ENCODE measurements around the gene NECAP2.

Gene NECAP2

DNA sequence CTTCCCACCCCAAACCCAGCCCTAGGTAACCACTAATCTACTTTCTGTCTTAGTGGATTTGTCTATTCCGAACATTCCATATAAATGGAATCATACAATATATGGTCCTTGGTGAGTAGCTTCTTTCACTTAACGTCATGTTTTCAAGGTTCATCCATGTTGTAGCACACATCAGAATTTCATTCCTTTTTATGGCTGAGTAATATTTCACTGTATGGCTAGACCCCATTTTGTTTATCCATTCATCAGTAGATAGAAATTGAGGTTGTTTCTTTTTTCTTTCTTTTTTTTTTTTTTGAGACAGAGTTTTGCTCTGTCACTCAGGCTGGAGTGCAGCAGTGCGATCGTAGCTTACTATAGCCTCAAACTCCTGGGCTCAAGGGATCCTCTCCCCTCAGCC, 6.5 kb upstream of the NECAP2 start:
- no peak for DNase-seq
- H3K79me2 ChIP-seq (ENCODE audit: low read length): no peaks in the 10 kb centered on the region
- no peak overlapping the region for H3K9ac ChIP-seq (ENCODE audit: low read length)
- H3K36me3 ChIP-seq (replicated peaks; ENCODE audit: insufficient read depth, low read length): no peaks in the 10 kb centered on the region
- H3K4me2 ChIP-seq (ENCODE audit: low read depth, low read length): no peak overlapping the region
- peaks cover 7% of the 10 kb centered on the region for H3K4me1 ChIP-seq (ENCODE audit: low read length)
- H3K9me2 ChIP-seq (replicated peaks; ENCODE audit: insufficient read depth, low read length): no peaks in the 10 kb centered on the region
- H3K27ac ChIP-seq (ENCODE audit: low read length): no peak overlapping the region
- no peaks in the 10 kb centered on the region for H3K9me3 ChIP-seq (replicated peaks; ENCODE audit: insufficient read depth, low read length)
- H2AFZ ChIP-seq (ENCODE audit: low read length): no peak overlapping the region
- no peak overlapping the region for H3K4me3 ChIP-seq (ENCODE audit: low read length)
- TF ChIP-seq EZH2 (optimal IDR thresholded peaks at IDR 0.05; ENCODE audit: low read depth, low read length) (no peak), CTCF (IDR thresholded peaks at IDR 0.05; ENCODE audit: low read length) (no peak), EZH2phosphoT487 (IDR thresholded peaks at IDR 0.05; ENCODE audit: low read length) (no peak)
- H4K20me1 ChIP-seq (ENCODE audit: insufficient read depth, low read length): no peaks in the 10 kb centered on the region
- H3K27me3 ChIP-seq (replicated peaks; ENCODE audit: insufficient read depth, low read length): no peaks in the 10 kb centered on the region; the same call in 1 of the 2 replicates
- H3F3A ChIP-seq (ENCODE audit: insufficient read depth, low read length): peaks cover 5% of the 10 kb centered on the region; the same call in 1 of the 2 replicates

DNA sequence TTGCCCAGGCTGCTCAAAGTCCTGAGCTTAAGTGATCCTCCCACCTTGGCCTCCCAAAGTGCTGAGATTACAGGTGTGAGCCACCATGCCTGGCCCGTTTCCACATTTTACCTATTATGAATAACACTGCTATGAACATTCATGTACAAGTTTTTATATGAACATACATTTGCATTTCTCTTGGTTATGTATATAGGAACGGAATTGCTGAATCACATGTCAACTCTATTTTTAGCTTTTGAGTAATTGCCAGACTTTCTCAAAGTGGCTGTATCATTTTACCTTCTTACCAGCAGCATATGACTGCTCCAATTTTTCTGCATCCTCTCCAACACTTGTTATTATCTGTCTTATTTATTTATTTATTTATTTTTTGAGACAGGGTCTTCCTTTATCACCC, 6.0 kb upstream of the NECAP2 start:
- no peak for TF ChIP-seq EZH2phosphoT487 (IDR thresholded peaks at IDR 0.05; ENCODE audit: low read length)
- no peak for TF ChIP-seq EZH2 (optimal IDR thresholded peaks at IDR 0.05; ENCODE audit: low read depth, low read length)
- TF ChIP-seq CTCF (IDR thresholded peaks at IDR 0.05; ENCODE audit: low read length): no peak

GRCh38 chr1:16436946-16437474, 3.5 kb upstream of the NECAP2 start, which contains the start of gene SPATA21:
SPATA21 (minus strand) TSS chr1:16437424; CDS start chr1:16431371, 6,053 bp downstream.
- H3K36me3 ChIP-seq (replicated peaks; ENCODE audit: insufficient read depth, low read length): no peaks in the 10 kb centered on the region
- no peaks in the 10 kb centered on the region for H4K20me1 ChIP-seq (ENCODE audit: insufficient read depth, low read length)
- no peak within 1 kb of the TSS for H3K4me2 ChIP-seq (ENCODE audit: low read depth, low read length)
- no peak within 1 kb of the TSS for H3K9ac ChIP-seq (ENCODE audit: low read length)
- peaks cover 13% of the 10 kb centered on the region for H3K79me2 ChIP-seq (ENCODE audit: low read length)
- no peak for DNase-seq
- peaks cover 12% of the 10 kb centered on the region for H3K4me1 ChIP-seq (ENCODE audit: low read length)
- TF ChIP-seq EZH2phosphoT487 (IDR thresholded peaks at IDR 0.05; ENCODE audit: low read length): no peak
- no peak for TF ChIP-seq EZH2 (optimal IDR thresholded peaks at IDR 0.05; ENCODE audit: low read depth, low read length)
- no peak for TF ChIP-seq CTCF (IDR thresholded peaks at IDR 0.05; ENCODE audit: low read length)
- H3K27ac ChIP-seq (ENCODE audit: low read length): no peak within 1 kb of the TSS
- H3K9me2 ChIP-seq (replicated peaks; ENCODE audit: insufficient read depth, low read length): no peaks in the 10 kb centered on the region
- no peak within 1 kb of the TSS for H2AFZ ChIP-seq (ENCODE audit: low read length)
- no peak within 1 kb of the TSS for H3K4me3 ChIP-seq (ENCODE audit: low read length)
- no peaks in the 10 kb centered on the region for H3K27me3 ChIP-seq (replicated peaks; ENCODE audit: insufficient read depth, low read length)
- peaks cover 20% of the 10 kb centered on the region for H3F3A ChIP-seq (ENCODE audit: insufficient read depth, low read length)
- no peaks in the 10 kb centered on the region for H3K9me3 ChIP-seq (replicated peaks; ENCODE audit: insufficient read depth, low read length)

More for the DNA sequence above, 6.0 kb upstream of the NECAP2 start:
- H3K79me2 ChIP-seq (ENCODE audit: low read length): no peaks in the 10 kb centered on the region
- H3K36me3 ChIP-seq (replicated peaks; ENCODE audit: insufficient read depth, low read length): no peaks in the 10 kb centered on the region
- no peaks in the 10 kb centered on the region for H4K20me1 ChIP-seq (ENCODE audit: insufficient read depth, low read length)
- H3F3A ChIP-seq (ENCODE audit: insufficient read depth, low read length): peaks cover 5% of the 10 kb centered on the region; the same call in 1 of the 2 replicates
- H3K4me2 ChIP-seq (ENCODE audit: low read depth, low read length): no peak overlapping the region
- no peak for DNase-seq
- no peaks in the 10 kb centered on the region for H3K9me2 ChIP-seq (replicated peaks; ENCODE audit: insufficient read depth, low read length)
- H3K9me3 ChIP-seq (replicated peaks; ENCODE audit: insufficient read depth, low read length): no peaks in the 10 kb centered on the region
- no peak overlapping the region for H3K9ac ChIP-seq (ENCODE audit: low read length)
- H3K4me3 ChIP-seq (ENCODE audit: low read length): no peak overlapping the region
- H3K4me1 ChIP-seq (ENCODE audit: low read length): peaks cover 8% of the 10 kb centered on the region
- no peaks in the 10 kb centered on the region; the same call in 1 of the 2 replicates for H3K27me3 ChIP-seq (replicated peaks; ENCODE audit: insufficient read depth, low read length)
- no peak overlapping the region for H2AFZ ChIP-seq (ENCODE audit: low read length)
- H3K27ac ChIP-seq (ENCODE audit: low read length): no peak overlapping the region
